Activated T-helper 9 cell treated with anti-CD3 and anti-CD28 coated beads, Interleukin-2, amount 50 U/mL, for 16 hours (primary cell): ENCODE measurements around the gene SLC40A1.

Source experiments
- DNase-seq: peaks from one replicate; pipeline ENCODE4 v3.0.0-alpha.2; 2020; ENCODE audit warnings: low read depth

The SLC40A1 gene

GRCh38 chr2:189512879-189513278 lies 67.7 kb downstream of the SLC40A1 start:
- DNase-seq: no peak

DNA sequence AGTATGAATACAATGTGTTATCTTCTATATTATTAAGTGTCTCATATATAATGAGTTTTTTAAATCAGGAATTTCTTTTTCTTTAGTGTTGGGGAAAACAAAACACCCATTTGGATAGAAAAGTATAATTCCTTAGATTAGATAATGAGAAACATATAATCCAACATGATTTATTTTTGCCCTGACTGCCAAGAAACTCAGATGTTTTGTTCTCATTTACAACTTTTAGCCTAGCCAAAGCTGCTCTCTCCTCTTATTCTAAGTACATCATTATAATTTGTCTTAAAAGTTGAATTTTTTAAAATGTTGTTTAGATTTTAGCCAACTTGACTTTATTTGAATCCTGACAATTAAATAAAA lies 68.6 kb downstream of the SLC40A1 start:
- no peak for DNase-seq

DNA sequence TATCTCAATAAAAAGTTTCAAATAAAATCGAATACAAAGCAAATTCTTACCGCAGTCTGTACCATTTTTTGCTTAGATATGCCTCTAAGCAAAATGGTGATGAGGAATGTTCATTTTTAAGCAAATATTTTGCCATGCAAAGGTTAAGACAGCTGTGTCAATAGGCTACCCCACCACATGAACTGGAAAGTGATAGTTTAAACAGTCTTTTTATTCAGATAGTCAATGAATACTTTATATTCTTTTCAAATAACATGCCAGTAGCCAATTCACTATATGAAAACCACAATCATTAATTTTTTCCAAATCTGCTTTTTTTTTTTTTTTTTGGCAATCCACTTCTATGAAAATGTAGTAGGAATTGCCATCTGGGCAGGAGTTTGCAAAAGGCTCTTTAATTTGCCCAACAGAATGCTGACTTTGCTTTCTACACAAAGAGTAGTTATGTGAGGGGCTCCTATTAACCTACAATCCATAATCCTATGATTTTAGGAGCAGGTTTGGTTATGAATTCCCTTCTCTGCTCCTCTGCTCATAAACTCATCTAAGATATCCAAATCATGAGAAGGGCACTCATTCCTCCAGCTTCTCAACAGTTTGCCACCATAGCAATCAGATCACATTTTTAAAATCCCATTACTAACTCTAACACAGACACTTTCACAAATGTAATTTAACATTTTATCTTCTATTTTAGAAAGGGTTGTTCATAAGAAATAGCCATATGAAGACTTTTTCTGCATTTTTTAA lies 69.2 kb downstream of the SLC40A1 start:
- no peak for DNase-seq
